Fibroblast of skin of back (primary cell): ENCODE data around the gene ANGPTL4.

Source experiments
- DNase-seq: peaks from one replicate; pipeline ENCODE4 v3.0.0-alpha.2; 2013

Gene ANGPTL4

DNA sequence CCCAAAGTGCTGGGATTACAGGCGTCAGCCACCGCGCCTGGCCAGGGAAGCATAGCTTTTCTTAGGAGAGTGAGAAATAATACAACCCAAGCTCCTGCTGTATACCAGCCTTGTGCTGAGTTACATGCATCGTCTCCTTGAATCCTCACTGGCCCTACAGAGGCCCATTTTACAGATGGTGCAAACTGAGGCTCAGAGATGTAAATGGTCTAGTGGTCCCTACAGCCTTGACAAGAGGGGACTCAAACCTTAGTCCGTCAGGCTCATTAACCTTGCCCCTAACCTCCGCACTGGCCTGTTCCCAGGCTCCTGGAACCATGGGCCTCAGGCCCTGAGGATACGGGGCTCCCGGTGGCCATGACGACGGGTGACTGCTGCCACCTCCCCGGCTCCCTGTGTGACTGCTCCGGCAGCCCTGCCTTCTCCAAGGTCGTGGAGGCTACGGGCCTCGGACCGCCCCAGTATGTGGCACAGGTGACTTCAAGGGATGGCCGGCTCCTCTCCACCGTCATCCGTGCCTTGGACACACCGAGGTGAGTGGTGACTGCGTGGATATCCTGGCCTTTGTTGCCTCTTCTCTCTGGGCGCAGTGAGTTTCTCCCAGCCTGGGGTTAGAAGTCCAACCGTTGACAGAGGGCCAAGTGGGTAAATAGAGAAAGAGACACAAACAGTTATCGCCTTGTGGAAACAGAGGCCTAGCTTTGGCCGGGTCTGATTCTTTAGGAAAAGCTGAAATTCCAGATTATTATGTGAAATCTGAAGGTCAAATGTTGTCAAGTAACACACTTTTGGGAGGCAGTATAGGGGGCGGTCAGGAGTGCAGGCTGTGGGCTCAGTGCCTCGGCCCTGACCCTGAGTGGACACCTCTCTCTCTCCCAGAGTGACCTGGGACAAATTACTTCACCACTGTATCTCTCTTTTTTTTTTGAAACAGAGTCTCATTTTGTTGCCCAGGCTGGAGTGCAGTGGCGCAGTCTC is 57.8 kb downstream of the ANGPTL4 start:
- DNase-seq, result no peak

DNA sequence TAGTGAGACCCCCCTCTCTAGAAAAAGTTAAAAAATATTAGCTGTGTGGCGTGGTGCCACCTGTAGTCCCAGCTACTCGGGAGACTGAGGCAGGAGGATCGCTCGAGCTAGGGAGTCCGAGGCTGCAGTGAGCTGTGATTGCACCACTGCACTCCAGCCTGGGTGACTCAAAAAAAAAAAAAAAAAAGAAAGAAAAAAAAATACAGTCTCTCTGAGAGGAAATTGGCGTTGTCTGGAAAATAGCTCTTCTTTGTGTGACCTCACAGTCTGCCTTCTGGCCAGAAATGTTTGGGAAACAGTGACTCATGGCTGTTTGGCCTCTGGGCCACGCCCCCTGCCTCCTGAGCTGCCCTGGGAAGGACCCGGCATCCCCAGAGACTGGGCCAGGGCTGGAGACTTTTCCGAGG is 59.9 kb downstream of the ANGPTL4 start:
- DNase-seq, result peak; percentile 99
